ENCODE results near the gene CSAG3.
"Not testable (repeated sequence)": the region's sequence is repeated elsewhere in the genome, so short reads cannot be mapped to it uniquely, and the experiment has no call there.

GRCh38 chrX:152736528-152736927 lies 22.5 kb upstream of the CSAG3 start:
- not testable (repeated sequence) for TF ChIP-seq CTCF, POLR2A (IDR thresholded peaks at IDR 0.05)

All from Peyer's patch (tissue), 4 donors.